HG03354 (cell line): ENCODE measurements around the gene CFB.
"Not testable (repeated sequence)": the region's sequence is repeated elsewhere in the genome, so short reads cannot be mapped to it uniquely, and the experiment has no call there.

Experiments
- ATAC-seq: cut with Tn5 transposase; IDR thresholded peaks from one replicate; pipeline ENCODE4 v1.9.1; 2021; ENCODE audit warnings: mild to moderate bottlenecking; ENCODE audit not compliant: unreplicated experiment, poor library complexity, severe bottlenecking

CFB gene

GRCh38 chr6:31968791-31969711 is 23.2 kb downstream of the CFB start:
- ATAC-seq: no peak

- ATAC-seq: no peak
These were observed 24.1 kb downstream of the CFB start for GRCh38 chr6:31969712-31970603.

- ATAC-seq: no peak
These were observed 24.8 kb downstream of the CFB start for GRCh38 chr6:31970604-31971271.

GRCh38 chr6:31971279-31971992 is 25.5 kb downstream of the CFB start:
- no peak for ATAC-seq

GRCh38 chr6:31971993-31972708 is 26.3 kb downstream of the CFB start, which contains the start of gene DXO:
Gene DXO (minus strand): TSS chr6:31972138. CDS start chr6:31971675, 463 bp downstream.
- ATAC-seq: peak; percentile 87

GRCh38 chr6:31972709-31973350 is 26.9 kb downstream of the CFB start:
- ATAC-seq: no peak

- not testable (repeated sequence) for ATAC-seq
These were observed 30.2 kb downstream of the CFB start for GRCh38 chr6:31976065-31976464.

- no peak for ATAC-seq
These were observed 32.0 kb downstream of the CFB start for GRCh38 chr6:31977816-31978431.

GRCh38 chr6:31978831-31979230 is 32.9 kb downstream of the CFB start:
- no peak for ATAC-seq

- ATAC-seq: no peak
These were observed 33.5 kb downstream of the CFB start for GRCh38 chr6:31979238-31979898.

- ATAC-seq: not testable (repeated sequence)
These were observed 34.4 kb downstream of the CFB start for GRCh38 chr6:31980195-31980876.

GRCh38 chr6:31980998-31981397 is 35.1 kb downstream of the CFB start:
- ATAC-seq: not testable (repeated sequence)

GRCh38 chr6:31981744-31982143 is 35.8 kb downstream of the CFB start, which contains the start of gene C4A:
Gene C4A (plus strand): TSS chr6:31982057. CDS start chr6:31982108, 51 bp downstream.
- ATAC-seq: not testable (repeated sequence)

GRCh38 chr6:31989363-31989762 is 43.5 kb downstream of the CFB start:
- not testable (repeated sequence) for ATAC-seq

GRCh38 chr6:31994421-31994820 is 48.5 kb downstream of the CFB start:
- ATAC-seq: not testable (repeated sequence)

GRCh38 chr6:31996385-31996784 is 50.5 kb downstream of the CFB start:
- ATAC-seq: not testable (repeated sequence)
